H1 (cell line): ENCODE measurements around the gene HSD17B8. TPM values are rescaled to one million over a fixed set of nuclear protein-coding genes. Genes with fewer than 3 reads are reported as not detected.

Experiments used
- CTCF ChIA-PET: fragments of 300-600 bp; sonication (Branson Sonifier 250); formaldehyde crosslinking; loops from one replicate; lab custom pipeline; 2021; ENCODE audit not compliant: partially characterized antibody; lab: Charles Lee
- POLR2A ChIA-PET: fragments of 300-600 bp; sonication (Branson Sonifier 250); formaldehyde crosslinking; loops from one replicate; lab custom pipeline; 2021; ENCODE audit warnings: inconsistent platforms; ENCODE audit not compliant: partially characterized antibody; lab: Charles Lee
- DNase-seq, 2 experiments: peaks; one replicate each; pipeline versions ENCODE4 v3.0.0 to v3.0.0-alpha.2; 2010 to 2022; ENCODE audit warnings: low spot score in 2 of 2, low read depth in 1 of 2, mixed read lengths in 1 of 2
- FAIRE-seq: peaks from 2 replicates; lab custom pipeline; 2011; peaks lifted over from hg19 to GRCh38; lab: Jason Lieb, UNC
- H2AFZ ChIP-seq: 2 replicates; pipeline ENCODE4 v1.8.1; 2012; ENCODE audit warnings: low read length, inconsistent platforms
- H2AK5ac ChIP-seq: 2 replicates; pipeline ENCODE4 v1.6.1; 2013; ENCODE audit warnings: low read depth, low read length
- H2BK120ac ChIP-seq: replicated peaks from 2 replicates; pipeline ENCODE3; 2013; ENCODE audit warnings: low read depth, low read length, inconsistent platforms
- H2BK12ac ChIP-seq: 2 replicates; pipeline ENCODE4 v1.6.1; 2013; ENCODE audit warnings: low read depth, low read length
- H2BK15ac ChIP-seq: 2 replicates; pipeline ENCODE4 v1.6.1; 2013; ENCODE audit warnings: low read length
- H2BK20ac ChIP-seq: 2 replicates; pipeline ENCODE4 v1.6.1; 2013; ENCODE audit warnings: low read length
- H2BK5ac ChIP-seq: 2 replicates; pipeline ENCODE4 v1.6.1; 2013; ENCODE audit warnings: low read depth, low read length
- H3K14ac ChIP-seq: 2 replicates; pipeline ENCODE4 v1.6.1; 2013; ENCODE audit warnings: inconsistent platforms; ENCODE audit not compliant: insufficient read length
- H3K18ac ChIP-seq: 2 replicates; pipeline ENCODE4 v1.6.1; 2013; ENCODE audit warnings: low read length; ENCODE audit errors: extremely low read depth
- H3K23ac ChIP-seq: 2 replicates; pipeline ENCODE4 v1.6.1; 2013; ENCODE audit warnings: inconsistent platforms; ENCODE audit not compliant: insufficient read length
- H3K23me2 ChIP-seq: 2 replicates; pipeline ENCODE4 v1.6.1; 2013; ENCODE audit warnings: low read depth, low read length
- H3K27ac ChIP-seq: 2 replicates; pipeline ENCODE4 v1.6.1; 2011; ENCODE audit warnings: low read depth, low read length, inconsistent platforms
- H3K27me3 ChIP-seq, 4 experiments: replicated peaks in 1 of 4; 1 replicate in 1 of 4; 2 replicates in 3 of 4; pipeline versions ENCODE4 v1.6.1 to v1.8.1; 2011 to 2013; ENCODE audit warnings: low read length in 3 of 4, mild to moderate bottlenecking in 3 of 4, inconsistent platforms in 2 of 4, mixed read lengths in 2 of 4, moderate library complexity in 1 of 4; ENCODE audit not compliant: control insufficient read depth in 3 of 4, insufficient read depth in 3 of 4; ENCODE audit errors: extremely low read depth in 1 of 4
- H3K36me3 ChIP-seq, 4 experiments: 2 replicates each; pipeline versions ENCODE4 v1.6.1 to v1.8.1; 2011 to 2013; ENCODE audit warnings: mild to moderate bottlenecking in 4 of 4, low read length in 3 of 4, moderate library complexity in 2 of 4, control low read depth in 1 of 4, inconsistent platforms in 1 of 4; ENCODE audit not compliant: insufficient read depth in 4 of 4, control insufficient read depth in 2 of 4
- H3K4ac ChIP-seq: replicated peaks from 2 replicates; pipeline ENCODE3; 2013; ENCODE audit warnings: low read length, low read depth, mixed read lengths, inconsistent platforms; ENCODE audit not compliant: insufficient read length
- H3K4me1 ChIP-seq, 4 experiments: replicated peaks in 1 of 4; 1 replicate in 1 of 4; 2 replicates in 3 of 4; pipeline versions ENCODE4 v1.6.1 to v1.8.1; 2011 to 2013; ENCODE audit warnings: low read length in 3 of 4, inconsistent platforms in 2 of 4, mixed read lengths in 1 of 4; ENCODE audit not compliant: insufficient read depth in 4 of 4, control insufficient read depth in 3 of 4
- H3K4me2 ChIP-seq, 2 experiments: 2 replicates each; pipeline versions ENCODE4 v1.6.1 to v1.8.1; 2011 to 2013; ENCODE audit warnings: low read depth in 2 of 2, low read length in 2 of 2, control low read depth in 1 of 2, inconsistent platforms in 1 of 2, mild to moderate bottlenecking in 1 of 2; ENCODE audit not compliant: insufficient read depth in 1 of 2
- H3K4me3 ChIP-seq, 4 experiments: fragments of 200-600, 300-600 bp in 1 of 4; sonication (generic), shearing (Covaris generic), sonication (Bioruptor Twin) in 1 of 4; 2 replicates each; pipeline versions ENCODE4 v1.5.1 to v1.8.1; 2011 to 2016; ENCODE audit warnings: low read length in 4 of 4, low read depth in 3 of 4, control low read depth in 2 of 4, inconsistent platforms in 2 of 4, mild to moderate bottlenecking in 2 of 4, mixed read lengths in 1 of 4, moderate library complexity in 1 of 4; ENCODE audit not compliant: insufficient read depth in 2 of 4; ENCODE audit errors: extremely low read depth in 1 of 4
- H3K56ac ChIP-seq: replicated peaks from 2 replicates; pipeline ENCODE3; 2013; ENCODE audit warnings: low read depth, mild to moderate bottlenecking, mixed read lengths, low read length, inconsistent platforms; ENCODE audit not compliant: insufficient read length
- H3K79me1 ChIP-seq: 2 replicates; pipeline ENCODE4 v1.6.1; 2013; ENCODE audit warnings: low read depth, low read length, control low read depth
- H3K79me2 ChIP-seq, 2 experiments: 2 replicates each; pipeline versions ENCODE4 v1.6.1 to v1.8.1; 2012 to 2013; ENCODE audit warnings: low read length in 2 of 2, mild to moderate bottlenecking in 2 of 2, inconsistent platforms in 1 of 2; ENCODE audit not compliant: insufficient read depth in 2 of 2, control insufficient read depth in 1 of 2
- H3K9ac ChIP-seq, 4 experiments: replicated peaks in 1 of 4; 1 replicate in 1 of 4; 2 replicates in 3 of 4; pipeline versions ENCODE4 v1.6.1 to v1.8.1; 2011 to 2013; ENCODE audit warnings: low read depth in 3 of 4, low read length in 3 of 4, control low read depth in 2 of 4, mild to moderate bottlenecking in 2 of 4, moderate library complexity in 2 of 4, inconsistent platforms in 1 of 4; ENCODE audit errors: extremely low read depth in 1 of 4
- H3K9me3 ChIP-seq, 2 experiments: 2 replicates each; pipeline versions ENCODE4 v1.6.1 to v1.8.1; 2012 to 2013; ENCODE audit warnings: mild to moderate bottlenecking in 2 of 2, moderate library complexity in 2 of 2, control low read depth in 1 of 2, inconsistent platforms in 1 of 2, low read depth in 1 of 2, low read length in 1 of 2, mixed read lengths in 1 of 2; ENCODE audit not compliant: insufficient read depth in 2 of 2
- H4K20me1 ChIP-seq, 2 experiments: replicated peaks in 1 of 2; 2 replicates each; pipeline versions ENCODE3 to v1.8.1; 2011 to 2013; ENCODE audit warnings: inconsistent platforms in 2 of 2, low read length in 2 of 2, mild to moderate bottlenecking in 1 of 2; ENCODE audit not compliant: insufficient read depth in 2 of 2, control insufficient read depth in 1 of 2
- H4K5ac ChIP-seq: 2 replicates; pipeline ENCODE4 v1.6.1; 2013; ENCODE audit warnings: low read length, low read depth, mixed read lengths, inconsistent platforms; ENCODE audit not compliant: insufficient read length
- H4K8ac ChIP-seq: 2 replicates; pipeline ENCODE4 v1.8.0; 2013; ENCODE audit warnings: mild to moderate bottlenecking, moderate library complexity, low read length, inconsistent platforms; ENCODE audit not compliant: insufficient read depth; ENCODE audit errors: extremely low read depth
- H4K91ac ChIP-seq: replicated peaks from 2 replicates; pipeline ENCODE3; 2013; ENCODE audit warnings: low read length, mixed read lengths, inconsistent platforms; ENCODE audit not compliant: insufficient read length
- WGBS, 2 experiments: shearing (Covaris generic) in 1 of 2; methylation state at CpG; one replicate each; pipeline versions ENCODE4 v1.1.6 to v1.1.7; 2013 to 2015; ENCODE audit warnings: low lambda C conversion rate in 2 of 2, mixed read lengths in 2 of 2, inconsistent platforms in 1 of 2, low coverage in 1 of 2, missing lambda C conversion rate in 1 of 2; ENCODE audit not compliant: insufficient replicate concordance in 2 of 2, insufficient coverage in 1 of 2, insufficient read length in 1 of 2; ENCODE audit errors: extremely low coverage in 1 of 2, missing lambda C conversion rate in 1 of 2; 5-methylcytosine and 5-hydroxymethylcytosine counted together
- polyA plus RNA-seq, 7 experiments: library from polyadenylated mRNA; depleted of rRNA in 3 of 7; stranded (reverse) in 5 of 7; unstranded in 2 of 7; fragments of >200 nt in 5 of 7; fragments of 200-250 nt in 2 of 7; gene quantifications; 1 replicate in 5 of 7; 2 replicates in 1 of 7; 4 replicates in 1 of 7; pipeline versions ENCODE4 v1.2.1 to v1.2.3, GENCODE V29; 2011 to 2013; ENCODE audit warnings: missing spikeins in 2 of 7, mixed read lengths in 2 of 7
- total RNA-seq: library from RNA; stranded (reverse); fragmentation: NEBNext Ultra II Directional; extraction: Animal tissue kit (Norgen Biotek cat#: 25700); gene quantifications from 2 replicates; pipeline ENCODE4 v1.2.1, GENCODE V29; 2021

HSD17B8 gene
- total and polyA plus RNA-seq, 2 of the 8 experiments (the other 6 are each of a cell fraction or from before 2014, with no cell fraction given), result 3.3 to 17.1 TPM

DNA sequence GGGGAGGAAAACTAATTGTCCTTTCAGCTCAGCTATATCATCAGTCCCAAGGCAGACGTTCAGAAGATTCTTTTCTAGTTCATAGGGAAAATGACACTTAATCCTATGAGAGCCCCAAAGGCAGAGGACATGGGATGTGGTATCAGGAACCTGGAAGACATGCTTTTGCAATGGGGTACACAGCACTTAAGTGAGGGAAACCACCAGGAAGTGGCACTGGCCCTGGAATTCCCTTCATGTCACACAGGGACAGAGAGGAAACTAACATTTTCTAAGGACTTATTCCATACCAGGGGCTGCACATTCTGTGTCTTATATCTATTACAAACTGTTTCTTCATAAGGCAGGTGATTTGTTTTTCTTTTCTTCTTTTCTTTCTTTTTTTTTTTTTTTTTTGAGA, 39.0 kb downstream of the HSD17B8 start:
- Histone ChIP-seq H3K18ac (no peak overlapping the region), H3K79me2 (no peaks in the 10 kb centered on the region), H3K9me3 (no peaks in the 10 kb centered on the region), H2BK5ac (no peak overlapping the region), H2BK20ac (no peak overlapping the region), H4K5ac (no peak overlapping the region), H2AK5ac (no peak overlapping the region), H3K4me1 (peaks cover 0 to 5% (median under 1%) of the 10 kb centered on the region in 4 experiments; a peak in 4 of 7 replicates), H3K27ac (no peak overlapping the region), H3K4me3 (no peak overlapping the region), H3K14ac (no peak overlapping the region), H3K36me3 (no peaks in the 10 kb centered on the region), H3K23ac (no peak overlapping the region), H2AFZ (no peak overlapping the region), H4K8ac (no peak overlapping the region), H2BK12ac (no peak overlapping the region), H3K4me2 (no peak overlapping the region), H3K27me3 (peaks cover 0 to 20% (median 9%) of the 10 kb centered on the region in 4 experiments; a peak in 6 of 7 replicates), H3K56ac (no peak overlapping the region), H2BK15ac (no peak overlapping the region), H4K20me1 (no peaks in the 10 kb centered on the region), H3K4ac (no peak overlapping the region), H2BK120ac (no peak overlapping the region), H3K79me1 (no peaks in the 10 kb centered on the region), H4K91ac (no peak overlapping the region), H3K23me2 (no peaks in the 10 kb centered on the region; the same call in 1 of the 2 replicates), H3K9ac (no peak overlapping the region)
- POLR2A ChIA-PET, result no interaction called here
- no peak for FAIRE-seq
- CTCF ChIA-PET, result interaction anchor here (0.7 kb wide), 1 partner anchor 93 kb away, joined by 3 read pairs; no protein-coding TSS in a partner anchor
- DNase-seq, result no peak
- 63% methylated on average over 1 of the region's 1 CpG; no CpG with 5 or more reads in 1 of the 2 experiments for WGBS, 2 experiments
